ENCODE measurements around the gene WDR26.
"Not testable (repeated sequence)": the region's sequence is repeated elsewhere in the genome, so short reads cannot be mapped to it uniquely, and the experiment has no call there.

WDR26 gene

GRCh38 chr1:224434691-224435317, at the start of gene WDR26:
WDR26 (minus strand) TSS chr1:224434797.
- DNase-seq (ENCODE audit: low spot score) = peak; percentile 95

- not testable (repeated sequence) for DNase-seq (ENCODE audit: low spot score)
These were observed 48.6 kb upstream of the WDR26 start for GRCh38 chr1:224483206-224483605.

- DNase-seq (ENCODE audit: low spot score) = no peak
These were observed 48.0 kb upstream of the WDR26 start for GRCh38 chr1:224482619-224483018.

- no peak for DNase-seq (ENCODE audit: low spot score)
These were observed 47.0 kb upstream of the WDR26 start for GRCh38 chr1:224481601-224482000.

- not testable (repeated sequence) for DNase-seq (ENCODE audit: low spot score)
These were observed 46.4 kb upstream of the WDR26 start for GRCh38 chr1:224480888-224481459.

GRCh38 chr1:224480200-224480599, 45.6 kb upstream of the WDR26 start:
- DNase-seq (ENCODE audit: low spot score) = not testable (repeated sequence)

GRCh38 chr1:224472806-224473205, 38.2 kb upstream of the WDR26 start:
- DNase-seq (ENCODE audit: low spot score) = no peak

GRCh38 chr1:224466154-224466553, 31.6 kb upstream of the WDR26 start:
- DNase-seq (ENCODE audit: low spot score) = no peak

GRCh38 chr1:224459966-224460365, 25.4 kb upstream of the WDR26 start:
- no peak for DNase-seq (ENCODE audit: low spot score)

- DNase-seq (ENCODE audit: low spot score) = no peak
These were observed 24.4 kb upstream of the WDR26 start for GRCh38 chr1:224458996-224459395.

- no peak for DNase-seq (ENCODE audit: low spot score)
These were observed 23.7 kb upstream of the WDR26 start for GRCh38 chr1:224458296-224458695.

- no peak for DNase-seq (ENCODE audit: low spot score)
These were observed 23.2 kb upstream of the WDR26 start for GRCh38 chr1:224457782-224458144.

GRCh38 chr1:224456637-224456953, 22.0 kb upstream of the WDR26 start:
- DNase-seq (ENCODE audit: low spot score) = no peak

- no peak for DNase-seq (ENCODE audit: low spot score)
These were observed 19.9 kb upstream of the WDR26 start for GRCh38 chr1:224454402-224455055.

GRCh38 chr1:224450561-224451350, 16.2 kb upstream of the WDR26 start:
- no peak for DNase-seq (ENCODE audit: low spot score)

- no peak for DNase-seq (ENCODE audit: low spot score)
These were observed 15.6 kb upstream of the WDR26 start for GRCh38 chr1:224450159-224450558.

- DNase-seq (ENCODE audit: low spot score) = no peak
These were observed 13.9 kb upstream of the WDR26 start for GRCh38 chr1:224448453-224449017.

- DNase-seq (ENCODE audit: low spot score) = no peak
These were observed 13.4 kb upstream of the WDR26 start for GRCh38 chr1:224447971-224448370.

GRCh38 chr1:224447251-224447650, 12.7 kb upstream of the WDR26 start:
- DNase-seq (ENCODE audit: low spot score) = no peak

- DNase-seq (ENCODE audit: low spot score) = no peak
These were observed 4.4 kb upstream of the WDR26 start for GRCh38 chr1:224438989-224439388.

- DNase-seq (ENCODE audit: low spot score) = no peak
These were observed 1.4 kb upstream of the WDR26 start for GRCh38 chr1:224435999-224436398.

GRCh38 chr1:224435318-224435763, 744 bp upstream of the WDR26 start:
- no peak for DNase-seq (ENCODE audit: low spot score)
